ENCODE data around the gene MAP2K2. TPM values are rescaled to one million over a fixed set of nuclear protein-coding genes. Genes with fewer than 3 reads are reported as not detected.

Gene MAP2K2
- total RNA-seq, 1 experiment from 2014 or later: 191 TPM

DNA sequence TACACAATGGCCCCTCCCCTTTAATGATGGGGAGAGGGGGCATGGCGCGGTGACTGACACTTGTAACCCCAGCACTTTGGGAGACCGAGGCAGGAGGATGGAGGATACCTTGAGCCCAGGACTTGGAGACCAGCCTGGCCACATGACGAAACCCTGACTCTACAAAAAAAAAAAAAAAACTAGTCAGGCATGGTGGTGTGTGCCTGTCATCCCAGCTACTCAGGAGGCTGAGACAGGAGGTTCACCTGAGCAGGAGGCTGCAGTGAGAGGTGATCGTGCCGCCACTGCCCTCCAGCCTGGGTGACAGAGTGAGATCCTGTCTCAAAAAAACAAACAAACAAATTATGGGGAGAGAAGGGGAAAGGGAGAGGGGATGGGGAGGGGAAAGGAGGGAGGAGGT lies 43.4 kb downstream of the MAP2K2 start:
- no peak for DNase-seq (ENCODE audit: low read depth)

DNA sequence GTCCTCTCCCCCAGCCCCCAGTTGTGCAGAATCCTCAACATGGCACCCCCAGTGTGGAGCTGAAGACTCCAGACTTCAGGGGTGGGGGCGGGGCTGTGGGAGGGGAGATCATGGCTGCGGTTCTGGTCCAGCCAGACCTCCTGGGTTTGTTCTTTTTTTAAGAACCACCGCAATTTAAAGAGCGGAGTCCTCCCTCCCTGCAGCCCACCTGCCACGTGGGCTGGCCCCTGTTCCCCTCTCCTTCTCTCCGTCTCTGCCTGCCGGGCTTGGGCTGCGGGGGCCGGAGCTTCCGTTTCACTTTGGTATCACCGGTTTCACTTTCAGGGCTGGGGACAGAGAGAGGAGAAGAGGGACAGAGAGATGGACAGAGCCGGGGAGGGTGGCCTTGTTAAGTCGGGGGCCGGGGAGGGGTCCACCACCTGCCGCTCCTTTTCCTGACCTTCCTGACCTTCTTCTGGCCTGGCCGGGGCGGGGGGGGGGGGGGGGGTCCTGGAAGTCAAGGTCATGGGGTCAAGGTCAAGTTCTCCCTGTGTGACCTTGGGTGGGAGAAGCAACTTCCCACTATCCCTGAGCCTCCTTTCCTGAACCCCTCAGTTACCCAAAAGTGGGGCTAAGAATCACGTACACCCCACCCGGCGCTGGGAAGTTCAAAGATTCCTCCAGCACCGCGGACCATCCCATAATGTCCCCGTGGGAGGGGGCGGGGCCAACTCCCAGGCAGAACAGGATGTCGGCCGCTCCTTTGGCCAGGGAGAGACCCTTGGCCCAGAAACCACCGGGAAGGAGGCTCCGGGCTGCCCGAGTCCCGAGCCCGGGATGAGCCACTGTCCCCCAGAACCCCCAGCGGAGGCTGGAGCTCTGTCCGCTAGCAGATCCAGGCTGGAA lies 45.9 kb downstream of the MAP2K2 start:
- peak; percentile 6 for DNase-seq (ENCODE audit: low read depth)

DNA sequence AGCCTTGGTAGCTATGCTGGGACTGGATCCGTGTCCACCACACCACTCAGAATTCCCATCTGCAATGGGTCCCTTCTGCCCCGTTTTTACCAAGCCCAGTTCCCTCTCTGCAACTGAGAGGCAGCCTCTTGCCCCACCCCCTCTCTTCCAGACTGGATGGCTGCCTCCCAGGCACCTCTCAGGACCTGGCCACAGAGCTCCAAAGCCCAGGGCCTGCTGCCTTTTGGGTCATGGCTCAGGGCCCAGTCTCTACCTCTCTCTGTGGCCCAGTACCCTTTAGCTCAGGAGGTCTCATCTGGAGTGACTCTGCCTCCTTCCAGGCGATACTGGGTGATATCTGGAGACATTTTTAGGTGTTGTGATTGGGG lies 46.9 kb downstream of the MAP2K2 start:
- DNase-seq (ENCODE audit: low read depth): no peak

DNA sequence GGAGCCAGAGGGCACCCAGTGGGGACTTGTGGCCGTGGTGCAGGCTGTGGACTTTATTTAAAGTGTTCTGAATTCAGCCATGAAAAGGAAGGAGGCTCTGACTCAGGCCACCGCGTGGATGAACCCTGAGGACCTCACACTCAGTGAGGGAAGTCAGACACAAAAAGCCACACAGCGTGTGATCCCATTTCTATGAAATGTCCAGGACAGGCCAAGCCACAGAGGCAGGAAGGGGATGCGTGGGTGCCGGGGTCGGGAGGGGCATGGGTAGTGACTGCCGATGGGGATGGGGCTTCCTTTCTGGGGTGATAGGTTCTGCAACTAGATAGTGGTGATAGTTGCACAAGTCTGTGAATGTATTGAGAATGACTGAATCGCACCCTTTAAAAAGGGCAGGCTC lies 48.5 kb downstream of the MAP2K2 start:
- no peak for DNase-seq (ENCODE audit: low read depth)

DNA sequence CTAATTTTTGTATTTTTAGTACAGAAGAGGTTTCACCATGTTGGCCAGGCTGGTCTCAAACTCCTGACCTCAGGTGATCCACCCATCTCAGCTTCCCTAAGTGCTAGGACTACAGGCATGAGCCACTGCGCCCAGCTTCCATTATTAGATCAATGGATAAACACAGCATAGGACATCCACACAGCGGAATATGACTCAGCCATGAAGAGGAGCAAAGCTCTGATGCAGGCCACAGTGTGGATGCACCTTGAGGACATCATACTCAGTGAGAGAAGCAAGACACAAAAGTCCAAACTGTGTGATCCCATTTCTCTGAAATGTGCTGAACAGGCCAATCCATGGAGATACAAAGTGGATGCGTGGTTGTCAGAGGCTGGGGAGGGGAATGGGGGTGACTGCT lies 52.3 kb downstream of the MAP2K2 start:
- no peak for DNase-seq (ENCODE audit: low read depth)

DNA sequence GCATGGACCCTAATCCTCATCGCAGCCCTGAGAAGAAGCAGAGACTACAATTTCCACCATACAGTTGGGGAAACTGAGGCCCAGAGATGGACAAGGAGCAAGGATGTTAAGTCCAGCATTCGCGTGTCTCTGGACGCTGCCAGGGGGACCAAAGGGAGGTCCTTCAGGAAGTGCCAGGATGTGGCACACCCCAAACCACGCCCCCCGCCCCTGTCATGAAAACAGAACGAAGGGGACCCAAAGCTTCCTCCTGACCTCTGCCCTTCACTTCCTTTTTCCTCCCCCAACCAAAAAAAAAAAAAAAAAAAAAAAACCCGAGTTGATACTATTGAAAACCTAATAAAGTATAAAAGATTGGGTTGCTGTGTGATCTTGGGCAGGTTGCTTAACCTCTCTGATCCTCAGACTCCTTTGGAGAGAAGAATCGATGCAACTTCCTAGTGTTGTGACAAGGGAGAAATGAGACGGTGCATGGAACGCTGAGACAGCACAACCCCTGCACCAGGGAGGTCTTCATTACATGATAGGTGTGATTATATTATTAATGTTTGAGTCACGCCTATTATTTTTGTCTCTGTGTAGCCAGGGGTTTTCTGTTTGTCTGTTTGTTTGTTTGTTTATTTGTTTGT lies 54.5 kb downstream of the MAP2K2 start:
- DNase-seq (ENCODE audit: low read depth): no peak

DNA sequence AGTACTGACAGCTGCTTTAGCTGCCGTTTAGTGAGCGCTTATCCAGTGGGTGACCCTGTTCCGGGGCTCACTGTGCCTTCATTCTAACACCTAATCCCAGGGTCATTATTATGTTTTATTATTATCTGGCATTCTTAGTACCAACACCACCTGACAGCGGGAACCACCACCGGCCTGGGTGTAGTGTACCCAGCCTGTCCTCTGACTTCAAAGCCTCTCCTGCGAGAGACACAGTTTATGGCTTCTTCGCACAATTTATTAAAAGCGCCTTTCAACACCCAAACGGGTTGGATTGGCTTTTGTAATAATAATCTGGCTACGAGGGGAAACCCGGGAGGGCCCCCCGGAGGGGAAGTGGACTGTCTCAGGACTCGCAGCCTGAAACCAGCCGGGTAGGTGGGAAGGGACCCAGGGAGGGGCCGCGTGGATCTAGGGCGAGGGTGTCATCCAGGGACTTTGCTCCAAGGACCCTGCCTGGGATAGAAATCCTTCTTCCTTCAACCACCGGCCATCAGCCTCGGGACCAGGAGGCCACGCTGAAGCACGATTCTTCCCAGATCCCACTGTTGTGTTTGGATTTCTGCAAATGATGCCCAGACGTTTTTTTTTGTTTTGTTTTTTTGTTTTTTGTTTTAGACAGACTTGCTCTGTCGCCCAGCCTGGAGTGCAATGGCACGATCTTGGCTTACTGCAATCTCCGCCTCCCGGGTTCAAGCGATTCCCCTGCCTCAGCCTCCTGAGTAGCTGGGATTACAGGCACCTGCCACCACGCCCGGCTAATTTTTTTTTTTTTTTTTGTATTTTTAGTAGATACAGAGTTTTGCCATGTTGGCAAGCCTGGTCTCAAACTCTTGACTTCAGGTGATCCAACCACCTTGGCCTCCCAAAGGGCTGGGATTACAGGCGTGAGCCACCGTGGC lies 55.6 kb downstream of the MAP2K2 start:
- no peak for DNase-seq (ENCODE audit: low read depth)

DNA sequence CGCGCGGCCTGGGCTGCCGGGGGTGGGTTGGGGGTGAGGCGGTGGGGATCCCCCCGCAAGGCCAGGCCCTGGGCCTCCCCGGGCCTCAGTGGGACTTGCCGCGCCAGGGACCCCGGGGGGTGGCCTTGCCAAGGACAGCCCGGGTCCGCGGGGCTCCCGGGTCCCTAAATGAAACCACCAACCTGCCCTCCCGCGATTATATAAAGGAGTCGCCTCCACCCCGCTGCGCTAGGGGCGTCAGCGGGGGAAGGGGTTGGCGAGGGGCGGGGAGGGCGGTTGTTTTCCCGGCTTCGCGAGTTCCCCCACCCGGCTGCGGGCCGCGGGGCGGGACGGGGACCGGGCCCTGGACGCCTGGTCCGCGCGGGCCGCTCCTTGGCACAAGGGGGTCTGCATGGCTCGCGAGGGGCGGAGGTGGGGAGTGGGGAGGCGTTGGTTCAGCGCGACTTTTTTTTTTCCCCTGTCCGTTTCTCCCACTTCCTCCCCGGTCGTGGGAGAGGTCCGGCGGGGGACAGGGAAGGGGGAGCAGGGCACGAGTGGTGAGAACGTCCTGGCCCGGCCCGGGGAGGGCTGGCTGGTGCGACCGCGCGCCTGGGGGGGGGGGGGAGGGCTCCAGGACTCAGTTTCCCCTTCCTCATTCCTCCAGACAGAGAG lies 56.4 kb downstream of the MAP2K2 start:
- no peak for DNase-seq (ENCODE audit: low read depth)

DNA sequence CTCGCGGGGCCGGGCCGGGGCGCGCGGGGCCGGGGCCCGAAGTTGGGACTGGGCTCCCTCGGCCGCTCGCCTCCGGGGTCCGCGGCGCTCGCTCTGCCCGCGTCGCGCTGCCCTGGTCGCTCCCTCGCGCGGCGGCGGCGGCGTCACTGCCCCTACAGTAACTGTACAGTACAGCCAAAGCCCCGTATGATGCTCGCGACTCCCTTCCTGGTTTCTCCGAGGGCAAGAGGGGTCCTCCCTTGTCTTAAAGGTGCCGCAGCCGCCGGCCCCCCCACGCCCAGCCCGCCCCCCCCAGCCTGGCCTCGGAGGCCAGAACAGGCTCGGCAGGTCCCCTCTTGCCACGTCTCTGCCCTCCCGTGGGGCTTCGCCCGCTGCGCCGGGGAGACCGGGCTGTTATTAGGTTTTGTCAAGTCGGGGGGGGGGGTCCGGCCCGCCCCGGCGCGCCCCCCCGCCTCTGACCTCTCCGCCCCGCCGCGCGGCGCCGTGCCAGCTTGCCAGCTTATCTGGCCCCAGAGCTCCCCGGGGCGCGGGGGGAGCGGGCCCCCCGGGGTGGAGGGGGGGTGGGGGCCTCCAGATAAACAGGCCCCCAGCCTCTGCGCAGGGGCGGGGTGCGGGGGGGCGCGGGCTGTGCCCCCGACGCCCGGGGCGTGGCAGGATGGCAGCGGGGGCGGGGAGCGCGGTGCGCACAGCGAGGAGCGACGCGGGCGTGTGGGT lies 57.1 kb downstream of the MAP2K2 start, which contains the start of gene ZBTB7A:
ZBTB7A (minus strand) TSS at position 218 of the 714 bp plus-strand sequence. CDS start 11,667 bp downstream, outside the sequence.
- peak; percentile 75 for DNase-seq (ENCODE audit: low read depth)

DNA sequence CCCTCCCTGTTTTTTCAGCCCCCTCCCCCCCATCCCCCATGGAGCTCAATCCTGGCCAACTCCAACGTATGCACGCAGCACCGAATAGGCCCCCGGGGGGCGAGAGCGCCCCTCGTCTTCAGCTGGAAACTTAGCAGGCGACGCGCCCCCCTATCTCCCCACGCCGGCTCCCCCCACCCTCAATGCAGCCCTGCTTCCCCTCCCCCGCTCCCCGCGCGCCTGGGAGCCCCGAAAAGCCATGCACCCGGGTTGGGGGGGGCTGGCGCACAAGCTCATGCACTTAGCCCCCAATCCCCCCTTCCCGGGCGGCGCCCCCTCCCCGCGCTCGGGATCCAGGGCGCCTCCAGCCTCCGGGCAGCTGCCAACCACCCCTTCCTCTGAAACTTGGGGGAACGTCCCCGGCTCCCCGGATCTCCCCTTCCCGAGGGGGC lies 57.7 kb downstream of the MAP2K2 start:
- DNase-seq (ENCODE audit: low read depth): no peak

DNA sequence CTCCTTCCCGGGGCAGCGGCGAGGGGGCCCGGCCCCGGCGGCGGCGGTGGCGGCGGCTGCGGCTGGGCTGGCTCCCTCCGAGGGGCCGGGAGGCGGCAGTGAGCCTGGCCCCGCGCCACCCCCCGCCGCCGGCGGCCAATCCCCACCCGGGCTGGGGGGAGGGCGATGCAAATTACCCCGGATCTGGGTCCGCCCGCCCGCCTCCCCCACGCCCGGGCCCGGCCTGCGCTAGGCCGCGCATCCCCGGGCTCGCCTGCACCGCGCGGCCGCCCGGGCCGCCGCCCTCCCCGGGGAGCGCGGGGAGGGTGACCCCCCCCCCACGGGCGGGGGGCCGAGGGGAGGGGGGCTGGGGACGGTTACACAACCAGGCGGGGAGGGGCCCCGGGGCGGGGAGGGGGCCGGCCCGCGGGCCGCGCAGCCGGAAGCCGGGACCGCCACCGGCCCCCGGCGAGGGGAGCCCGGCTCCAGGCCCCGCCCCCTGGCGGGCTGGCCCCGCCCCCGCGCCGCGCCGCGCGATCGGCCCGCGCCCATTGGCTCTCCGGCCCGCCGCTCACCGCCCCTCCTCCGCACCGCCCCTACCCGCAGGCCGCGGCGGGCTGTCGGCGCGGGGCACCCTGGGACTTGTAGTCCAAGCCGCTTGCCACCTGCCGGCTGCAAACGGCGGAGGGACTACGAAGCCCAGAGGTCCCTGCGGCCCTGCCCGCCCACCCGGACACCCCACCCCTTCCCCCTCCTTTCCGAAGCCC lies 58.3 kb downstream of the MAP2K2 start:
- DNase-seq (ENCODE audit: low read depth): peak; percentile 94

DNA sequence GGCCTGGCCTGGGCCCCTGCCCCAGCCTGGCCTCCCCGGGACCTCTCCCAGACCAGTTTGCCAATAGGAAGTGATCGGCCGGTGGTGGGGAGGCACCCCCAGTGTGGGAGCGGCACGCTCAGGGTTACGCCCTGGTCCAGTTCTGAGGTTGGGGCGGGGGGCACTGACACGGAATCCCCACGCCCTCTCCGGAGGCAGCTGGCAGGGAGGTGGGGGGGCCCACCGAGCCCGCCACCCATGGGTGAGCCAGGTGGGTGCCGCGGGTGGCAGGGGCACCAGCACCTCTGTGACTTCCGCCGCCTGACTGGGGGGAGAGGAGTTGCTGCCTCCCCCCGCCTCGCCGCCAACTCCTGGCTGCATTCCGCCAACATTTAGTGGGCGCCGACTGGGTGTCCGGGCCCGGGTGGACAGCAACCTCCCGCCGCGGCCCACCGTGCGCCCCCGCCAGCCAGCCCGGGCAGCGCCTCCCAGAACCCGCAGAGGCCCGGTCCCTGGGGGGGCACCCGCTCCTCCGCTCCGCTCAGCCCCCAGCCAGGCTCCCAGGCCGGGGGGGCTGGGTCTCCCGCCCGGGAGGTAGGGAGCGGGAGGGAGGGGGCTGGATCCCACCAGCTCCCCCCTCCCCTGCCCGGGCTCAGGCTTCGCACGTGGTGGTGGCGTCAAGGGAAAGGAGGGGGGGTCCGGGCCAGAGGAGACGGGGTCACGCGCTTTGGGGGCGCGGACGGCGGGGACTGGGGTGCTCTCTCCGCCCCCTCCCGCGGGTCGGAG lies 59.2 kb downstream of the MAP2K2 start:
- DNase-seq (ENCODE audit: low read depth): no peak

DNA sequence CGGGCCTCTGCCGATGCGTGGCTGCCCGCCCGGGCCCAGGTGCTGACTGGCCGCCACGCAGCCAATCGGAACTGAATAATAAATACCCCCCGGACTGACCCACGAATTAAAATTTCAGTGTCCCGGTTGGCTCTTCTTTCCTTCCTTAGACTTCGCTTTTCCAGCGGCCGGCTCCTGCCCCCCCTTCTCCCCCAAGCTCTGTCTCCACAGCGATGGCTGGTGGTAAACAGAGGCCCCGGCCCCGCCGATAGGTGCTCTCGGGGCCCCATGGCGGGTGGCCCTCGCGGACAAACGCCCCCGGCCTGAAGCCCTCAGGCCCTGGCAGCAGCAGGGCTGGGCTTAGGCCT lies 59.8 kb downstream of the MAP2K2 start:
- DNase-seq (ENCODE audit: low read depth): no peak

DNA sequence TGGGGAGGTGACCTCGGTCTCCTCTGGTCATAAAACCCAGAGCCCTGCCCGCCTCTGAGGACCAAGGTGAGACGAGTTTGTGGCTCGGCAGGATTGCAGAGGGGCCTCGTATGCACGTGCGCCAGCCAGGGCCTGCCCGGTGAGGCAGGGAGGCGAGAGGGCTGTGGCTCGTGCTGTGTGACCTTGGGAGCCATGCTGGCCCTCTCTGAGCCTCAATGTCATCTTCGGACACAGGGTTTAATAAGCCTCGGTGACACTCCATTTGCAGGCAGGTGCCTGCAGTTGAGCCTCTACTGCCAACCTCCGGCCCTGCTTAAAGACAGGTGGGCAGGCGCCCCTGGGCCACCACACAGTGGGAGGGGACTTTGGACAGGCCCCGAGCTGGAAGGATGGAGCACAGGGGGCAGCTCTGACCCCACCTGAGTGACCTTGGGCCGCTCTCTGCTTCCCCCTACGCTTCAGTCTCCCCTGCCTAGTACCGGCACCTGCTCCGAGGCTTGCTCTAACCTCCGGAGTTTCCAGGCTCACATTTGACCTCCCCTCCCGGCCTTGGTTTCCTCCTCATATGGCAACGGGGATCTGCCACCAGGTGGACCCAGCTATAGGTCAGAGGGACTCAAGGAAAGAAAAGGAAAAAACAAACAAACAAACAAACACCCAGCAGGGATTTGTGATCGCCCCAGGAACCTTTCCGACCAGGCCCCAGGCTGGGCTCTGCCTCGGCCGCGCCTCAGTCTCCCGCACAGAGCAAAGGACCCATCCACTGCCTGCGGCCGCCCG lies 60.4 kb downstream of the MAP2K2 start:
- no peak for DNase-seq (ENCODE audit: low read depth)

DNA sequence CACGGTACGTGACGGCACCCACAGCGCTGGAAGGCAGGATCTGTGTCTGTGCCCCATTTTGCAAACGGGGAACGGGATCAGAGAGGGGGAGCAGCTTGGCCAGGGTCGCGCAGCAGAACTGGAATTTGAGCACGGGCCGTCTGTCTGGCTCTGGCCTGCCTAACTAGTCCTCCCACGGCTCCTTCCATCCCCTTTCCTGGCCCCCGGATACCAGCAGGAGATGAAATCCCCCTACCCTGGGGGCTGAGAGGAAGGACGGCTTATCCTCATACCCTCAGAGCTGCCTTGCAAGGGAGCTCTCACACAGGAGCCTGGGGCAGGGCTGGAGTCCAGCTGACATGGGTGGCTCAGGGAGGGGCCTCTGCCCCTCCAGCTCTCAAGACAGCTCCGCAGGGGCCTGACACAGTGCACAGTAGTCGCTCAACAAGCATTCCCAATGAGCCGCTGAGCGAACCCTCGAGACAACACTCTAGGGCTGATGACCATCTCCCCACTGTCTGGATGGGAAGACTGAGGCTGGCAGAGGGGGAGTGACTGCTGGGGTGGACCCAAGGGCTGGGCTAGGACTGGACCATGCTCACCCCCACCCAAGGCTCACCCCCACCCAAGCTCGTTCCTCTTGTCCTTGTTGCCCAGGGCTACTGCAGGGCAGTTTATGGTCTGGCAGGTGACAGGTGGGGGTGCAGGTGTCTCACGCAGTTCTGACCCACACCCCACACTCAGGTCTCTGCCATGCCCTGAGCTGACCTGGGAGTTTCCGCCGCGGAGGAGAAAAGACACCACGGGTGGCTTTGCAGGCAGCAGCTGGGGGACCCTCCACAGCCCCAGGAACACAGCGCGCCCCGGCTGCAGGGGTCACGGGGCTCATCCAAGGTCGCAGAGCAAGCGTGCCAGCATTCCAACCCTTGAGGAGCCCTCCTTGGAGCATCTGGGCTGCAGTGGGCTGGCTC lies 61.2 kb downstream of the MAP2K2 start:
- DNase-seq (ENCODE audit: low read depth): no peak

DNA sequence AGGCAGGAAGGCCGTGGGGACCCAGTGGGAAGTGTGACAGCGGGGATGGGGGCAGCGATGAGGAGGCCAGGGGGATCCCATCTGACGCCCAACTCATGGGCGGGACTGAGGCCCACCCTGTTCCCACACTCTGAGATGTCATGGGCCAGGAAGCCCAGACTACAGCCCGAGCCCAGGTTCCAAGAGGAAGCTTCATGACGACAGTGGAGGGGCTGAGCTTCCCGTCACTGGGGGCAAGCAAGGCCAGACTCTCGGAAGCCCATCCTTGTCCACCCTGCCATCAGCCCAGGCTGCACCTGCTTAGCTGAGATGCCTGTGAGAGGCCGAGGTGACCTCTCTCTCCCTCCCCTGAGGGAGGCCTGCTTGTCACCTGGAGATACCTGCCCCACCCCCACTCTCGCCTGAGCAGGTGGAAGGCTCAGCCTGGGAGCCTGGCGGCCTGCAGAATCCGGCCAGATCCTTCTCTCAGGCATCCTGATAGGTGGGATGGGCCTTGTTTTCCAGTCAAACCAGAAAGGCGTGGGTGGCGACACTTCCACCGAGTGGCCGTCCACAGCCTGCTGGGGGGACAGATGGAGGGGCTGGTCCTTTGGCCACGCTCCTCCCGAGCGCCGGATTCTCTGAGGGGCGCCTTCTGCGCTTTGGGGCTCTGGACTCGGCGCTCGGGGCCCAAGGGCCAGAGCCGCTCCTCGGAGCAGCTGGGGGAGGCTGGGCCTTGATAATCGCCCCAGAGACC lies 62.1 kb downstream of the MAP2K2 start:
- no peak for DNase-seq (ENCODE audit: low read depth)

Measured in LHCN-M2 (cell line).